H9 (cell line): ENCODE data around the gene PACS1. TPM values are rescaled to one million over a fixed set of nuclear protein-coding genes. Genes with fewer than 3 reads are reported as not detected.

Experiments used
- DNase-seq: peaks from one replicate; pipeline ENCODE4 v3.0.0-alpha.2; 2017
- H2AFZ ChIP-seq: one replicate; pipeline ENCODE4 v1.6.1; 2013; ENCODE audit warnings: mild to moderate bottlenecking, low read length, control low read depth, moderate library complexity
- H2AK5ac ChIP-seq: 2 replicates; pipeline ENCODE4 v1.6.1; 2013; ENCODE audit warnings: low read length, control low read depth, mixed read lengths; ENCODE audit not compliant: insufficient read length
- H2BK120ac ChIP-seq: one replicate; pipeline ENCODE4 v1.6.1; 2013; ENCODE audit warnings: low read depth, mild to moderate bottlenecking, low read length, control low read depth, inconsistent platforms; ENCODE audit not compliant: poor library complexity, severe bottlenecking
- H2BK12ac ChIP-seq: 2 replicates; pipeline ENCODE4 v1.6.1; 2013; ENCODE audit warnings: low read length, control low read depth, mixed read lengths, low read depth; ENCODE audit not compliant: insufficient read length
- H2BK15ac ChIP-seq: 2 replicates; pipeline ENCODE4 v1.6.1; 2013; ENCODE audit warnings: low read depth, low read length, control low read depth
- H2BK20ac ChIP-seq: one replicate; pipeline ENCODE4 v1.6.1; 2013; ENCODE audit warnings: low read depth, mild to moderate bottlenecking, low read length, control low read depth, inconsistent platforms; ENCODE audit not compliant: poor library complexity, severe bottlenecking
- H2BK5ac ChIP-seq: 2 replicates; pipeline ENCODE4 v1.6.1; 2013; ENCODE audit warnings: low read length, control low read depth, mixed read lengths; ENCODE audit not compliant: insufficient read length
- H3K14ac ChIP-seq: 2 replicates; pipeline ENCODE4 v1.6.1; 2013; ENCODE audit warnings: low read length, control low read depth; ENCODE audit not compliant: insufficient read depth
- H3K18ac ChIP-seq: 2 replicates; pipeline ENCODE4 v1.6.1; 2013; ENCODE audit warnings: low read depth, mild to moderate bottlenecking, mixed read lengths, low read length, control low read depth; ENCODE audit not compliant: insufficient read length
- H3K23ac ChIP-seq: 2 replicates; pipeline ENCODE4 v1.6.1; 2013; ENCODE audit warnings: low read length, control low read depth, mixed read lengths, low read depth; ENCODE audit not compliant: insufficient read length
- H3K23me2 ChIP-seq: 2 replicates; pipeline ENCODE4 v1.6.1; 2013; ENCODE audit warnings: low read depth, mild to moderate bottlenecking, mixed read lengths, low read length, control low read depth; ENCODE audit not compliant: insufficient read length, poor library complexity, severe bottlenecking
- H3K27ac ChIP-seq: 2 replicates; pipeline ENCODE4 v1.5.1; 2013; ENCODE audit warnings: low read length, control low read depth, mixed read lengths, low read depth; ENCODE audit not compliant: insufficient read length
- H3K27me3 ChIP-seq: 2 replicates; pipeline ENCODE4 v1.6.1; 2013; ENCODE audit warnings: low read length, control low read depth, inconsistent platforms; ENCODE audit not compliant: insufficient read depth
- H3K4ac ChIP-seq: 2 replicates; pipeline ENCODE4 v1.6.1; 2013; ENCODE audit warnings: low read depth, mild to moderate bottlenecking, control low read depth, inconsistent platforms, low read length, moderate library complexity
- H3K4me1 ChIP-seq: 2 replicates; pipeline ENCODE4 v1.6.1; 2013; ENCODE audit warnings: low read length, control low read depth, inconsistent platforms; ENCODE audit not compliant: insufficient read depth
- H3K4me2 ChIP-seq: 2 replicates; pipeline ENCODE4 v1.6.1; 2013; ENCODE audit warnings: low read length, control low read depth, mixed read lengths; ENCODE audit not compliant: insufficient read length, insufficient read depth
- H3K56ac ChIP-seq: 2 replicates; pipeline ENCODE4 v1.6.1; 2013; ENCODE audit warnings: low read depth, mild to moderate bottlenecking, mixed read lengths, low read length, control low read depth; ENCODE audit not compliant: insufficient read length
- H3K79me1 ChIP-seq: 2 replicates; pipeline ENCODE4 v1.6.1; 2013; ENCODE audit warnings: low read depth, mild to moderate bottlenecking, moderate library complexity, low read length, control low read depth, inconsistent platforms; ENCODE audit not compliant: insufficient read depth, poor library complexity, severe bottlenecking
- H3K79me2 ChIP-seq: 2 replicates; pipeline ENCODE4 v1.6.1; 2013; ENCODE audit warnings: low read length, control low read depth, inconsistent platforms; ENCODE audit not compliant: insufficient read depth
- H3K9ac ChIP-seq: 2 replicates; pipeline ENCODE4 v1.6.1; 2013; ENCODE audit warnings: low read length, control low read depth, mixed read lengths; ENCODE audit not compliant: insufficient read length; ENCODE audit errors: extremely low read depth
- H3K9me3 ChIP-seq: one replicate; pipeline ENCODE4 v1.6.1; 2013; ENCODE audit warnings: low read depth, low read length, inconsistent platforms; ENCODE audit not compliant: control insufficient read depth
- H3T11ph ChIP-seq: one replicate; pipeline ENCODE4 v1.6.1; 2013; ENCODE audit warnings: mild to moderate bottlenecking, low read length, control low read depth, inconsistent platforms
- H4K20me1 ChIP-seq: one replicate; pipeline ENCODE4 v1.6.1; 2013; ENCODE audit not compliant: control insufficient read depth, insufficient read length, insufficient read depth
- H4K5ac ChIP-seq: 2 replicates; pipeline ENCODE4 v1.6.1; 2013; ENCODE audit warnings: low read depth, mild to moderate bottlenecking, mixed read lengths, low read length, control low read depth; ENCODE audit not compliant: insufficient read length
- H4K8ac ChIP-seq: replicated peaks from 2 replicates; pipeline ENCODE4 v1.6.1; 2013; ENCODE audit warnings: low read length, control low read depth, mixed read lengths, low read depth; ENCODE audit not compliant: insufficient read length
- H4K91ac ChIP-seq: 2 replicates; pipeline ENCODE4 v1.6.1; 2013; ENCODE audit warnings: low read depth, mild to moderate bottlenecking, moderate library complexity, mixed read lengths, low read length, control low read depth; ENCODE audit not compliant: insufficient read length
- H3K27ac Mint-ChIP-seq, 3 experiments: 2 replicates in 2 of 3; 3 replicates in 1 of 3; pipeline ENCODE4 v1.8.0; 2020 to 2021; ENCODE audit warnings: mixed read lengths in 3 of 3, mild to moderate bottlenecking in 1 of 3, moderate library complexity in 1 of 3
- H3K27me3 Mint-ChIP-seq: 2 replicates; pipeline ENCODE4 v1.8.0; 2021; ENCODE audit warnings: low read depth, mild to moderate bottlenecking, moderate library complexity, mixed read lengths
- H3K36me3 Mint-ChIP-seq, 3 experiments: 2 replicates in 2 of 3; 3 replicates in 1 of 3; pipeline ENCODE4 v1.8.0; 2020 to 2021; ENCODE audit warnings: low read depth in 3 of 3, mixed read lengths in 3 of 3; ENCODE audit not compliant: insufficient read depth in 1 of 3
- H3K4me1 Mint-ChIP-seq, 2 experiments: 2 replicates each; pipeline ENCODE4 v1.8.0; 2020; ENCODE audit warnings: mixed read lengths in 2 of 2
- H3K4me3 Mint-ChIP-seq, 2 experiments: 2 replicates in 1 of 2; 3 replicates in 1 of 2; pipeline ENCODE4 v1.8.0; 2020 to 2021; ENCODE audit warnings: mild to moderate bottlenecking in 2 of 2, mixed read lengths in 2 of 2, moderate library complexity in 1 of 2
- H3K9me3 Mint-ChIP-seq, 2 experiments: 2 replicates in 1 of 2; 3 replicates in 1 of 2; pipeline ENCODE4 v1.8.0; 2020; ENCODE audit warnings: mild to moderate bottlenecking in 2 of 2, mixed read lengths in 2 of 2, moderate library complexity in 1 of 2
- WGBS: extraction: QIAGEN DNeasy Blood & Tissue Kit; methylation state at CpG from one replicate; pipeline ENCODE4 v1.1.7; 2013; ENCODE audit warnings: missing lambda C conversion rate, low lambda C conversion rate, mixed read lengths; ENCODE audit not compliant: insufficient read length; ENCODE audit errors: extremely low coverage; 5-methylcytosine and 5-hydroxymethylcytosine counted together
- total RNA-seq: library from RNA; stranded (reverse); gene quantifications from 2 replicates; pipeline ENCODE4 v1.2.1, GENCODE V29; 2021
- TF ChIP-seq, protein P1 (sequence below): fragments of 200-600 bp; sonication (generic); conservative IDR thresholded peaks from 3 replicates; pipeline ENCODE4 v1.8.0; 2021; ENCODE audit warnings: antibody characterized with exemption, mild to moderate bottlenecking

Gene PACS1
- total RNA-seq, 1 experiment from 2014 or later, result 35.5 TPM

DNA sequence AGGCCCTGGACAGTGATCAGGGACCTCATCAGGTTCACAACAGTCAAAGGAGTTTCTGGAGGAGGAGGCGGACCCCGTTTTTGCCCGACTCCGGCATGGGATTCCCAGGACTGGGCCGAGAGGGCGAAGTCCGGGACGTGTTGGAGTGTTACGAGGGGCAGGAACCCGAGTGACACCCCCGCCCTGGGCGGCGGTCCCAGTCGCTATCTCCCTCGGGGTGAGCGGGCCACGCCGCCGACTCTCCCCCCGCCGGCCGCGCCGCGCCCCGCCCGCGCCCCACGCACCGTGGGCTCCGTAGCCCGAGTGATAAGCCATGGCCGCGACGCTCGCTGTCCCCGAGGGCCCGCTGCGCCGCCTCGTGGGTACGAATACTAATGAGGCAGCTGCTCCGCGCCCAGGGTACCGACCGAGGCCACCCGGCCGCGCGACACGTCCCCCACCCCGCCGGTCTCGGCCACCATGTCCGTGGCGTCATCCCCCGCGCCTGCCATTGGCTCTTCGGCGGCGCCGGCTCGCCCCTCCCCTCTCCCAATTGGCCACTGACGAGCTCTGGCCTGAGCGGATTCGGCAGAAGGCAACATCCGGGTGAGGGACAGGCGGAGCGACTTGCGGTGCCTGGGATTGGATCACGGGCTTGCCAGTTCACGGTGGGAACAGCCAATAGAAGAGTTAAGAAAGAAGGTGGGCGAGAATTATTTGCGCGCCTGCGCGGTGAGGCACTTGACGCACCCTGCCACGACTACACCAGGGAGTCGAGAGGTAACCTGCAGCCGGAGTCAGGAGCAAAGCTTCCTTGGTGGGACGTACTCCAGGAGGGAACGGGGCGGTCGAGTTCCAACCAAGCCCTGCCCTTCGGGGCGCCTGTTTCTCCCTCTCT is 218.8 kb downstream of the PACS1 start, which contains the start of gene YIF1A:
Gene YIF1A (minus strand): TSS at position 473 of the 877 bp plus-strand sequence. CDS start 158 bp downstream, at position 315.
- no peaks in the 10 kb centered on the region; a peak in 1 of 5 replicates for H3K9me3 Mint-ChIP-seq
- H3K4me2 ChIP-seq, result peak within 1 kb of the TSS; percentile 93
- no peak within 1 kb of the TSS for H2AK5ac ChIP-seq
- H3K4me1 ChIP-seq, result peaks cover 6% of the 10 kb centered on the region
- no peaks in the 10 kb centered on the region for H3K9me3 ChIP-seq
- H2BK12ac ChIP-seq, result no peak within 1 kb of the TSS
- H2AFZ ChIP-seq, result no peak within 1 kb of the TSS
- H3T11ph ChIP-seq, result no peak within 1 kb of the TSS
- peak within 1 kb of the TSS; percentile 86 to 91 for H3K4me3 Mint-ChIP-seq
- H4K20me1 ChIP-seq, result no peaks in the 10 kb centered on the region
- peak within 1 kb of the TSS; percentile 72 for H3K9ac ChIP-seq
- H3K27ac ChIP-seq, result no peak within 1 kb of the TSS
- peak; percentile 100 for DNase-seq
- no peaks in the 10 kb centered on the region for H3K79me1 ChIP-seq
- H2BK15ac ChIP-seq, result no peak within 1 kb of the TSS
- no CpG with 5 or more reads among the region's 87 CpGs for WGBS
- no peak within 1 kb of the TSS for H3K18ac ChIP-seq
- H3K27me3 ChIP-seq, result peaks cover 8% of the 10 kb centered on the region; the same call in 1 of the 2 replicates
- H2BK120ac ChIP-seq, result no peak within 1 kb of the TSS
- no peak within 1 kb of the TSS for H3K56ac ChIP-seq
- H3K27ac Mint-ChIP-seq, result peak within 1 kb of the TSS; percentile 93 to 96 (median 95)
- no peak within 1 kb of the TSS for H4K8ac ChIP-seq
- H2BK20ac ChIP-seq, result no peak within 1 kb of the TSS
- H4K5ac ChIP-seq, result no peak within 1 kb of the TSS
- TF ChIP-seq, protein P1, sequence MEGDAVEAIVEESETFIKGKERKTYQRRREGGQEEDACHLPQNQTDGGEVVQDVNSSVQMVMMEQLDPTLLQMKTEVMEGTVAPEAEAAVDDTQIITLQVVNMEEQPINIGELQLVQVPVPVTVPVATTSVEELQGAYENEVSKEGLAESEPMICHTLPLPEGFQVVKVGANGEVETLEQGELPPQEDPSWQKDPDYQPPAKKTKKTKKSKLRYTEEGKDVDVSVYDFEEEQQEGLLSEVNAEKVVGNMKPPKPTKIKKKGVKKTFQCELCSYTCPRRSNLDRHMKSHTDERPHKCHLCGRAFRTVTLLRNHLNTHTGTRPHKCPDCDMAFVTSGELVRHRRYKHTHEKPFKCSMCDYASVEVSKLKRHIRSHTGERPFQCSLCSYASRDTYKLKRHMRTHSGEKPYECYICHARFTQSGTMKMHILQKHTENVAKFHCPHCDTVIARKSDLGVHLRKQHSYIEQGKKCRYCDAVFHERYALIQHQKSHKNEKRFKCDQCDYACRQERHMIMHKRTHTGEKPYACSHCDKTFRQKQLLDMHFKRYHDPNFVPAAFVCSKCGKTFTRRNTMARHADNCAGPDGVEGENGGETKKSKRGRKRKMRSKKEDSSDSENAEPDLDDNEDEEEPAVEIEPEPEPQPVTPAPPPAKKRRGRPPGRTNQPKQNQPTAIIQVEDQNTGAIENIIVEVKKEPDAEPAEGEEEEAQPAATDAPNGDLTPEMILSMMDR, result no peak
- peaks cover 13% of the 10 kb centered on the region for H3K23me2 ChIP-seq
- no peak within 1 kb of the TSS for H3K23ac ChIP-seq
- H3K14ac ChIP-seq, result peak within 1 kb of the TSS; percentile 83
- peaks cover 2 to 9% (median 6%) of the 10 kb centered on the region in 3 experiments; a peak in 6 of 7 replicates for H3K36me3 Mint-ChIP-seq
- H4K91ac ChIP-seq, result no peak within 1 kb of the TSS
- H3K4me1 Mint-ChIP-seq, result peaks cover 18 to 23% of the 10 kb centered on the region in 2 experiments
- H2BK5ac ChIP-seq, result no peak within 1 kb of the TSS
- H3K79me2 ChIP-seq, result peaks cover 1% of the 10 kb centered on the region; the same call in 1 of the 2 replicates
- H3K4ac ChIP-seq, result no peak within 1 kb of the TSS
- peaks cover 37% of the 10 kb centered on the region for H3K27me3 Mint-ChIP-seq
